A549 (cell line): ENCODE data around the gene KLHL22.

Experiments
- BHLHE40 ChIP-seq: IDR thresholded peaks from 2 replicates; pipeline ENCODE4 v1.6.1; 2012; ENCODE audit warnings: low read depth, low read length, inconsistent platforms
- MAZ ChIP-seq: fragments of 150-350 bp; IDR thresholded peaks from 2 replicates; pipeline ENCODE4 v1.6.1; 2014; ENCODE audit warnings: antibody characterized with exemption, low read depth, low read length, borderline replicate concordance
- POLR2A ChIP-seq: IDR thresholded peaks from 2 replicates; pipeline ENCODE4 v1.6.1; 2012; ENCODE audit warnings: mild to moderate bottlenecking, low read length
- POLR2AphosphoS2 ChIP-seq: conservative IDR thresholded peaks from 2 replicates; pipeline ENCODE4 v1.6.1; 2012; ENCODE audit warnings: low read length, improper control_type of control experiment, inconsistent platforms
- RAD21 ChIP-seq, 2 experiments: fragments of >200 bp in 1 of 2; sonication (Bioruptor Twin) in 1 of 2; formaldehyde crosslinking in 1 of 2; IDR thresholded peaks in 1 of 2; conservative IDR thresholded peaks in 1 of 2; 2 replicates in 1 of 2; 3 replicates in 1 of 2; pipeline ENCODE4 v1.6.1; 2012 to 2018; ENCODE audit warnings: inconsistent platforms in 1 of 2
- TP53 ChIP-seq: fragments of 250-450 bp; sonication (Bioruptor Pico); IDR thresholded peaks from 2 replicates; pipeline ENCODE4 v1.5.0; 2021; ENCODE audit warnings: mild to moderate bottlenecking, moderate library complexity
- ZFP36 ChIP-seq: fragments of 450-650 bp; IDR thresholded peaks from 2 replicates; pipeline ENCODE4 v1.6.1; 2014; ENCODE audit warnings: borderline replicate concordance; ENCODE audit not compliant: partially characterized antibody
- TF ChIP-seq, protein P1 (sequence below): fragments of >200 bp; sonication (Bioruptor Twin); formaldehyde crosslinking; IDR thresholded peaks from 2 replicates; pipeline ENCODE4 v1.6.1; 2016
- TF ChIP-seq, protein P2 (sequence below): fragments of >200 bp; sonication (Bioruptor Twin); formaldehyde crosslinking; IDR thresholded peaks from 3 replicates; pipeline ENCODE4 v1.5.1; 2016
- TF ChIP-seq, protein P3 (sequence below): fragments of 450-650 bp; IDR thresholded peaks from 2 replicates; pipeline ENCODE4 v1.6.1; 2014; ENCODE audit warnings: antibody characterized with exemption

DNA sequence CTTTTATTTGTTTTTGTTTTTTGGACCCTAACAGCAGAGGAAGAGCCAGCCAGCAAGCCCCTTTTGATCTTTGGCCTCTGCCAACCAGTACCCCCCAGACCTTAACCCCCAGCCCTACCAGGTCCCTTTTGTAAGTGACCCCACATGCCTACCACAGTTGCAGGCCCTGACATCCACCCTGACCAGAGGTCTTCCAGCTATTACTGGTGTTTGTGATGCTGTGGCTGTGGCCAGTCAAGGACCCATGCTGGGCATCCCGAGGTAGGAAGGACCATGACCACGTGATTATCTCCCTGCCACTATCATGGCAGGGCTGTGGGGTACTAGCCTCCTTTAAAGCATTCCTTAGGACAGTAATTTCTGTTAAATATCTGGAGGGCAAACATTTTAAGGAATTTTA lies 20.8 kb upstream of the KLHL22 start:
- no peak for TF ChIP-seq MAZ
- TF ChIP-seq POLR2A, result no peak
- TF ChIP-seq TP53, result no peak
- TF ChIP-seq BHLHE40, result no peak
- TF ChIP-seq, protein P1, sequence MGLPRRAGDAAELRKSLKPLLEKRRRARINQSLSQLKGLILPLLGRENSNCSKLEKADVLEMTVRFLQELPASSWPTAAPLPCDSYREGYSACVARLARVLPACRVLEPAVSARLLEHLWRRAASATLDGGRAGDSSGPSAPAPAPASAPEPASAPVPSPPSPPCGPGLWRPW, result no peak
- TF ChIP-seq, protein P2, sequence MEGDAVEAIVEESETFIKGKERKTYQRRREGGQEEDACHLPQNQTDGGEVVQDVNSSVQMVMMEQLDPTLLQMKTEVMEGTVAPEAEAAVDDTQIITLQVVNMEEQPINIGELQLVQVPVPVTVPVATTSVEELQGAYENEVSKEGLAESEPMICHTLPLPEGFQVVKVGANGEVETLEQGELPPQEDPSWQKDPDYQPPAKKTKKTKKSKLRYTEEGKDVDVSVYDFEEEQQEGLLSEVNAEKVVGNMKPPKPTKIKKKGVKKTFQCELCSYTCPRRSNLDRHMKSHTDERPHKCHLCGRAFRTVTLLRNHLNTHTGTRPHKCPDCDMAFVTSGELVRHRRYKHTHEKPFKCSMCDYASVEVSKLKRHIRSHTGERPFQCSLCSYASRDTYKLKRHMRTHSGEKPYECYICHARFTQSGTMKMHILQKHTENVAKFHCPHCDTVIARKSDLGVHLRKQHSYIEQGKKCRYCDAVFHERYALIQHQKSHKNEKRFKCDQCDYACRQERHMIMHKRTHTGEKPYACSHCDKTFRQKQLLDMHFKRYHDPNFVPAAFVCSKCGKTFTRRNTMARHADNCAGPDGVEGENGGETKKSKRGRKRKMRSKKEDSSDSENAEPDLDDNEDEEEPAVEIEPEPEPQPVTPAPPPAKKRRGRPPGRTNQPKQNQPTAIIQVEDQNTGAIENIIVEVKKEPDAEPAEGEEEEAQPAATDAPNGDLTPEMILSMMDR, result no peak
- TF ChIP-seq POLR2AphosphoS2, result no peak
- TF ChIP-seq, protein P3, sequence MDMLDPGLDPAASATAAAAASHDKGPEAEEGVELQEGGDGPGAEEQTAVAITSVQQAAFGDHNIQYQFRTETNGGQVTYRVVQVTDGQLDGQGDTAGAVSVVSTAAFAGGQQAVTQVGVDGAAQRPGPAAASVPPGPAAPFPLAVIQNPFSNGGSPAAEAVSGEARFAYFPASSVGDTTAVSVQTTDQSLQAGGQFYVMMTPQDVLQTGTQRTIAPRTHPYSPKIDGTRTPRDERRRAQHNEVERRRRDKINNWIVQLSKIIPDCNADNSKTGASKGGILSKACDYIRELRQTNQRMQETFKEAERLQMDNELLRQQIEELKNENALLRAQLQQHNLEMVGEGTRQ, result no peak
- TF ChIP-seq RAD21 (conservative IDR thresholded peaks at IDR 0.05 in 1 of 2, IDR thresholded peaks at IDR 0.05 in 1 of 2), result no peak
- no peak for TF ChIP-seq ZFP36
